Measurements from ENCODE around the gene PMPCA.

- TF ChIP-seq CTCF (IDR thresholded peaks at IDR 0.05) (no peak), POLR2A (IDR thresholded peaks at IDR 0.05) (no peak)
Measured at GRCh38 chr9:136389396-136389795, 21.1 kb upstream of the PMPCA start.

Measured in testis (tissue), 2 donors.